NCI-H2227 (cell line): ENCODE measurements around the gene SMOC2.

Experiments
- DNase-seq: peaks from one replicate; lab custom pipeline; 2025; ENCODE audit not compliant: unreplicated experiment; lab: John Stamatoyannopoulos, UW

The SMOC2 gene

DNA sequence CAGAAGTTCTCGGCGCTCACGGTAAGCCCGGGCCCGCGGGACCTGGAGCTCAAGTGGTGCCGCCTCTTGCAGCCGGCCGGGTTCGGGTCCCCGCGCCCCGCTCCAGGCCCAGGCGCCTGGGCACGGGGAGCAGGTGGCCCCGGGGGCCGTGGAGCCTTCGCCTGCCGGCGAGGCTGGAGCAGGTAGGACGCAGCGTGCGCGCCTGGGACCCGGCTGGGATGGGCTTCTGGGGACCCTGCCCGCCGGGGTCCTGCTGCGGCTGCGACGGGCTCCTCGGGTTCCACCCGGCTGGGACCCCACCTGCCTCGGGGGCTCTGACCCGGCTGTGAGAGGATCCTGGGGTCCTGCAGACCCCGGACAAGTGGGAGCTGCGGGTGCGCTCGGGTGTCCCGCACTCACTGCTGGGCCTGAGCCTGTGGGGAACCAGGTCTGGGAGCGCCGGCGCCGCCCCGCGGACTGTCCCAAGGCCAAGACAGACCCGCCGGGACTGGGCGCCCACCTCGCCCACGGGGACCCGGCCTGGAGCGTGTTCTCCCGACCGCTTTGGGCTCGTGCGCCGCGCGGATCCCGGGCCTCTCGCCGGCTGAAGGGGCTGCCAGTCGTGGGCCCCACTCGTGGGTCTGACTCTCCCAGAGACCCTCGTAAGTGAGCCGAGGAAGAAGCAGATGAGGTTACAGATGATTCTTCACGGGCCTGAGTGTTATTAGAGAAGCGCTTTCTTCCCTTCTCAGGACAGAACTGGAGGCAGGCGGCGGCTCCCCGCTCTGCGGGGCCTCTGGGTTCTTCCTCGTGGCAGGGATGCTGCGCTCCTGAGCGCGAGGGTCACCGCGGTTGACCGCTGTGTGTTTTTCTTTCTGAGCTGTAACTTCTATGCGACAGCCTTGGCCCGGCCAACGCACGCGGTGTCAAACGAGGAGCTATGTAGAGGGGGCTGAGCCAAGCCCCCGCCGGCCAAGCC, 729 bp downstream of the SMOC2 start:
- no peak for DNase-seq

DNA sequence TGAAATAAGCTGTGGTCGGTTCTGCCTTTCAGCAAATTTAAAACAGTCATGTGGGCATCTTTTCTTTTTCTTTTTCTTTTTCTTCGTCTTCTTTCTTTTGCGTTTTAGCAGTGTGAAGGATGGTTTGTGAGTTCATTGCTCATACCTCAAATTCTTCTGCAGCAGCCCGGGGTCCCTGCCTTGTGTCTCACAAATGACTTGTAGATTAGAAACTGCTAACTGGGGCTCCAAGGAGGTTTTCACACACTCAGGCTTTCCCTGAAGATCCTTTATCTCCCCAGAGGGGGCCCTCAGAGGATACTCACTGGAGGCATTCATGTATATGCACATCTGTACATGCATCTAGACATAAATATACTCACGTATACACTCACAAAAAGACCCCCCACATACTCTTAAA, 1.7 kb downstream of the SMOC2 start:
- DNase-seq, result no peak

DNA sequence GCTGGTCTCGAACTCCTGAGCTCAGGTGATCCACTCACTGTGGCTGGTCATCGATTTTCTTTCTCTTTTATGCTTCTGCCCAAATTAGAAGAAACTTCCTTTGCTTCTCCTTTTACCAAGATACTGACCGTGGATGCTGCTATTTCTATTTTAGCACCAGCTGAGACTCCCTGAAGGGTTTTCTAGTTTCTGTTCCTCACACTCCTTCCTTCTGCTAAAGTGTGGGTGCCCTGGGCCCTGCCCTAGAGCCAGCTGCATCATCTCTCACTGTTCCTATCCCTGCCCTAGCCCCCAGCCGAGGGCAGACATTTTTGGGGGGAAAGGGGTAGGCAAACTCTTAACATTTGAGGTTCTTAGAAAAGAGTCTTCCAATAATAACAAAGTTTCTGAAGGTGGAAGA, 6.3 kb downstream of the SMOC2 start:
- no peak for DNase-seq

DNA sequence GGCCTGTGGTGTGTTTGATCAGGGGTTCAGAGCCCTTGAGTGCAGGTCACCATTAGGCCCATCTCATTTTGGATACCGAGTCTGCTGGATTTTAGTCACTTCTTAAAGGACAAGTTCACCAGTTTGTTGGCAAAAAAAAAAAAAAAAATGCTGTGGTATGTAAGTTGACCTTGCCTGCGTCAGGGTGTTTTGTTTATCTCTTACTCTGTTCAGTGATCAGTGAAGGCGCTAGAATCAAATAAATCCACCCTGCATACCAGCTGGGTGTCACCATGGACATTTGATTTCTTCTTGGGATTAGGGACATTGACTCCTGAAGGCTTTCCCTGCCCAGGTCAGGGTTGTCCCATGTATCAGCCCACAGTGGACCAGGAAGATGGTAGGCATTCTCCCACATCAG, 6.7 kb downstream of the SMOC2 start:
- no peak for DNase-seq

DNA sequence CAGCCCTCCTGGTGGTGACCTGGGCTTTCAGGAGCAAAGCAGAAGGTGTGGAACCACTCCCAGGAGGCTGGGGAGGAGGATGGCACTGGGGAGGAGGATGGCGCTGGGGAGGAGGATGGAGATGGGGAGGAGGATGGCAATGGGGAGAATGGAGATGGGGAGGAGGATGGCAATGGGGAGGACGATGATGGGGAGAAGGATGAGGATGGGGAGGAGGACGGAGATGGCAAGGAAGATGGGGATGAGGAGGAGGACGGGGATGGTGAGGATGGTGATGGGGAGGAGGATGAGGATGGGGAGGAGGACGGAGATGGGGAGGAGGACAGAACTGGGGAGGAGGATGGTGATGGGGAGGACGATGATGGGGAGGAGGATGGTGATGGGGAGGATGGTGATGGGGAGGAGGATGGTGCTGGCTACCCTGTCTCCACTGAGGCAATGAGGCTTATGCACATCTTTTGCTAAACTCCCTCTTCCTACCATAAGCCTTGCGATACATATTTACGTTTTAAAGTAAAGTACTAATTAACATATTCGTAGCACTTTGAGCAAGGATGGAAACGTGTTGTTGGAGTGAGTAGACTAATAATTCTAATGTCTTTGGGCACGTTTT, 7.4 kb downstream of the SMOC2 start:
- no peak for DNase-seq

DNA sequence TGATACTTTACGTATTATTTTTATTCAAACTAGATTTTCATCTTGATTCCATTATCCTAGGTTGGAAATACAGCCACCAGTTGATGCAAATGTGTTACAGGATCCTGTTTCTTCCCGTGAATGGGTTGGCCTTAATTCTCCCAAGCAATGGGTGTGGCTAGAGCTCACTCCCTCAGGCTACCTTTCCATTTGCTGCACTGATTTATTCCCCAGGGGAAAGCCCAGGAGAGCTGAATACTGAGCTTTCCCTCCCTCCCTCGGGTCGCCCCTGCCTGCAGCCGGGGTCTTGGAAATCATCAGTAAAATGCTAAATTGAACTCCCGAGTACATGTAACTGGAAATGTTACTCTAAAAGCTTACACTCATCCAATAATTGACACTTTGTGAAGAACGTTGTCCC, 9.9 kb downstream of the SMOC2 start:
- no peak for DNase-seq

DNA sequence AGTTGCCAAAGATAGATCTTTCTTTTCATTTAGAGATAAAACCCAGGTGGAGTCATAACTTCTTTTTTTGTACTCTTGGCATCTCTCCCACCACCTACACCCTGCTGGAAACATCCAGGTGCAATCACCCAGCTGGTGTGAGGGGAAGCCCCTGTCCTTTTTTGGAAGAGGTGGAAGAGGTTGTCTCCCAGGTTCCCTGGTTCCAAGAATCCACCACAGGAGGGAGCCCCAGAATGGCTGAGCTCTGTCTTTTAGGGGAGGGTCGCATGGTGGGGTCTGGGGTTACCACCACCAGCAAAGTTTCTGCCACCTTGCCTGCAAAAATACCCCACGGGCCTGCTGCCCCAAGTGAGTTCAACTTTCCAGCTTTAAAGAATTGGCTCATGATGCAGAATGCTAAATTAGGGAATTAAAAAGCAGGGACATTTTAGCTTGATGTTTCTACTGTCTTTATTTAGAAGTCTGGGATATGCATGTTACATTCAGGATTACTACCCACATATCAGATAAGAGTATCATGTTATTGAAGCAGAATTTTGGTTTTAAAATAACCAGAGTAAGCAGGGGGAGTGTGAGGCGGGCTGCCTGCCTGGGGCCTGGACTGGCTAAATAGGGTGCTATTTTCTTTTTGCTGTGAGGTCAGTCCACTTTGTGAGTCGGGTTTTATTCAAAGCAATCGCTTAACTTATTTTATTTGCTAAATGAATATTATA, 11.0 kb downstream of the SMOC2 start:
- no peak for DNase-seq

DNA sequence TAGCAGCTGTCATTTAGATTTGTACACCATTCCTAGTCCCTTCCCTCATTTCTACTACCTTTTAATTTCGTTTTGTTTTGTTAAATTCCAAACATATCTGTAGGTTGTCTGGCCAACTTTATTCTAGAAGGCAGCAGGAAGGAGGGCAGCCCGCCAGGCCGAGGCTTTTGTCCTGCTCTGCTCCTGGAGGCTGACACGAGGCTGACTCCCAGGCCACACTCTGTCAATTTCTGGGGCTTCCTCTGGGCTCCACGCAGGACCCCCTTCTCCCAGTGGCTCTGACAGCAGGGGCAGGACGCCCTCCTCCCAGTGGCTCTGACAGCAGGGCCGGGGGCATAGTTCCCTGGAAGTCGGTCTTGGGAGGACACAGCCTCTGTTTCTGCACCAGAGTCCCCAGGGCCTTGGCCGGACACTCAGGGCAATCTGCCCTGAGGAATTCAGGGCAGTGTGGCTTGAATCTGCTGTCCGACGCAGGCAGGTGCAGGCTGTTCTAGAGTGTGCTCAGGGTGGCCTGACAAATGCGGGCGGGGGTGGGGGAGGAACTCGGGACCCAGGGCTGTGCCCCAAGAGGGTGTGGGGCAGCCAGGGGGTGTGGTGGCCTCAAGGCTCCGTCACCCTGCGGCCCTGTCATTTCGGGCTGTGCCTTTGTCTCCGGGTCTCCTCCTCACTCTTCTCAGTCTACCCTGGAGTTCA, 11.8 kb downstream of the SMOC2 start:
- DNase-seq, result no peak

DNA sequence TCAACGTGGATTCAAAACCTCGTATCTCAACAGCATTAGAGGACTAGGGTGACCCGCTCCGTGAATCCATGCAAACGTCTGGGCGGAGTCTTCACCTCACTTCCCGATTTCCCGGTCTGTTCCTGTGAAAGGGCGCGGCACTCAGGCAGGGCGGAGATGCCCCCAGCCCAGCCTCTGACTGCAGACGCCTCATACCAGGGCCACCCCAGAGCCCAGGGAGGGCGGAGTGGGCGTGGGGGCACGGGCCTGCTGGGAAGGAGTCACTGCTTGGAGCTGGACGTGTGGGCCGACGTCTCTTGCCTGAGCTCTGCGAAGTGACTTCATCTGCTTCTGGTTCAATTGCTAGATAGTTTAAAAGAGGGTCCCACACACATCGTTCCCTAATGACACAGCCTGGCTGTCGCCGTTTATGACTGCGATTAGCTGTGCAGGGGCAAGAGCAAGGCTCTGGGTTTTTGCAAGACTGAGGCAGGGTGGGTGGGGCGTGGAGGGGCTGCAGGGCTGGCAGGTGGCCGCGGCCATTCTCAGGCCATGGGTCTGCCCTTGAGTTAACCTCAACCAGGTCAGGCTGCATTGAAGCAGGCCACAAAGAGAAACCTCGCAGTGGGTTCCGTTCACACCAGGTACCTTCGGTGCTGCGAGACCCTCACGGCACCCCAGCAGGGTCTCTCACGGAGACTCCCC, 15.0 kb downstream of the SMOC2 start:
- no peak for DNase-seq

DNA sequence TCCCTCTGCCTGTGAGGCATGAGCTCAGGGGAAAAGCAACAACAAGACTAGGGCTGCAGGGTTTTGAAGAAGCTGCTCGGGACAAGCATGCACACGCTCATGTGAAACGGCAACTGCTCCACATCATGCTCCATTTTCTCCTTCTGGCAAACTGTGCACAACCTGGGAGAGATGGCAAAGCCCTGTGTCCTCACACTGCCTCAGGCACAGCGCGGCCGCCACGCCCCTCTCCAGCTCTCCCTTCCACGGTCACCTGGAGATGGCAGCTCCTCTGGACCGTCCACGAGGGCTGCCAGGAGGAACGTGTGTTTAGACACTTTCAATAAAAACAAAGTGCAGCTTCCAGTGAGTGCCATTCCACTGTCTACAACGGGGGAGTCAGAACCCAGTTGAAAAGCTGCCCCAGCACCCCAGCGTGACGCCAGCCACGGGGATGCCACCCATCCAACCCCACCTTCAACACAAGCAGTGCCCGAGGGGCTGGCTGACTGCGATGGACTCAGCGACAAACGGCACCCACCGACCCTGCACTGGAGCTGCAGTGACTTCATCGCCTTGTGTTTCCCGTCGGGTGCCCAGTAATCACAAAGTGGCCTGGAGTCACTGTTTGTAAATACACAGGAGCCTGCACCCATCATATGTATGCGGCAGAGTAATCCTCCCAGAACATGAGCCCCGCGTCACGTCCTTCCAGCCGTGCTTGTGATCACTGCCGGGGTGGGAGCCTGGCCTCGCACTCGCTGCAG, 16.1 kb downstream of the SMOC2 start:
- no peak for DNase-seq

DNA sequence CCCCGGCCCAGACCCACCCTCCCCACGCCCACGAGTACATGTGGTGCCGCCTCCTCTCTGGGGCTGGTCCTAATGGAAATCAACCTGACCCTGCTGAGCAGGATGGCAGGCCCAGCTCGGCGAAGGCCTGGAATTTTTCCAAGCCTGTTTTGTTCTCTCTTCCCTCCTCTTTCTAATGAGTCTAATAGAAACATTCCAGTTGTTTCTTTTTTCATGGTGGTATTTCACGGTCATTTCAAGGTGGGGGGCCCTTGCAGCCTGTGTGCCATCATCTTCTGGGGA, 16.6 kb downstream of the SMOC2 start:
- no peak for DNase-seq

DNA sequence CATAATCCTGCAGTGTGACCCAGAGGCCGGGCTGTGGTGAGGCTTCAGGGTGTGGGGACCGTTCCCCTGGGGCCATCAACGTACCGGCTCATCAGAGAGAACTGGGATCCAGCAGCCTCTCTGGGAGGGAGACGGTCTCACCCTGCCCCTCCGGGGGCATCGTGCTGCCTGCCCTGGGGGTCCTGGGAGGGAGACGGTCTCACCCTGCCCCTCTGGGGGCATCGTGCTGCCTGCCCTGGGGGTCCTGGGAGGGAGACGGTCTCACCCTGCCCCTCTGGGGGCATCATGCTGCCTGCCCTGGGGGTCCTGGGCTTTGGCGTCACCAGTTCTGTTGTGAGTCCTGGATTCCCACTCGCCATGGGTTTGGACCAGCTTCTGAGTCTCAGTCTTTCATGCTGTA, 17.1 kb downstream of the SMOC2 start:
- no peak for DNase-seq

DNA sequence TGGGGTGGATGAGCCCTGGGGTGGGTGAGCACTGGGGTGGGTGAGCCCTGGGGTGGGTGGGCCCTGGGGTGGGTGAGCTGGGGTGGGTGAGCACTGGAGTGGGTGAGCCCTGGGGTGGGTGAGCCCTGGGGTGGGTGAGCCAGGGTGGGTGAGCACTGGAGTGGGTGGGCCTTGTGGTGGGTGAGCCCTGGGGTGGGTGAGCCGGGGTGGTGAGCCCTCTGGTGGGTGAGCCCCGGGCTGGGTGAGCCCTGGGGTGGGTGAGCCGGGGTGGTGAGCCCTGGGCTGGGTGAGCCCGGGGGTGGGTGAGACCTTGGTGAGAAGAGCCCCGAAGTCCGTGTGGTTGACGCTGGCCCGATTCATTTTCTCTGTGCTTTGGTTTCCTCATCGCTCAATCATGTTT, 18.6 kb downstream of the SMOC2 start:
- DNase-seq, result no peak

DNA sequence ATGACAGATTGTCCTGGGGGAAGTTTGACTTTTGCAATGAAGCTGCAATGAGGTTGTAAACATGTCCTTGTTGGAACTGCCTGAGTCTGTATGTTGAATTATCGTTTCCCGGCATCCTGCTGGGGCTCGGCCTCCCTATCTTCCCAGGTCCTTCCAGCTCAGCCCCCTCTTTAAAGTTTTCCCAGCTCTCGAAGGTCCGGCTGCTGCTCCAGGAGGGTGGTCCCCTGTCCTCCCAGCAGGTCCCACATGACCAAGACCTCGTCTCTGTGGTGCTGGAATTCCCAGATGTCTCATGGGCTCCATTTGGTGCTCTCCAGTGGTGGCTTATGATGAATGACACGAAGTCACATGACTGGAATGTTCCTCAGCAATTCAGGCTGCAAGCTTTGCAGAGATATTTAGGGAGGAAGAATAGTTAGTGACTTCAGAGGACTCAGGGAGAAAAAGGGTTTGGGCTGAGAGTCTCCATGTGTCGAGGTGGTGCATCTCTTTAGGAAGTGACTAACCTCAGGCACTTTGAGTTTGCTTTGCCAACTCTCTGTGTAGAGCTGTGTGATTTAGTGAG, 21.4 kb downstream of the SMOC2 start:
- DNase-seq, result no peak

DNA sequence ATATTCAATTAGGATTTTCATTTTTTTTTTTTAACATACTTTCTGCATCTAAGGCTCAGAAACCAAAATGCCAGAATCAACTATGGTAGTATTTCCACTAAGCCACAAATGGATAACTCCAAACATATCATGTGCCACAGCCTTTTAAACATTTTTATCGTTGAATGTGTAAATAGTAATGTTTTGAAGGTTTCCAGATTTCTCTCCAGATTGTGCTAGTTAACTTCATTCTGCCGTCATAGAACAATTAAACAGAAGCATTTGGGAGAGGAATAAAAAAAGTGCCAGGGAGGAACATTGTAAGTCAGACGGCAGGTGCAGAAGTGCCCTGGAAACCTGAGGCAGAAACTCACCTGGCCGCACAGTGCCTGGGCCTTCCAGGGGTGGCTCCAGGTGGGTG, 23.6 kb downstream of the SMOC2 start:
- DNase-seq, result no peak

DNA sequence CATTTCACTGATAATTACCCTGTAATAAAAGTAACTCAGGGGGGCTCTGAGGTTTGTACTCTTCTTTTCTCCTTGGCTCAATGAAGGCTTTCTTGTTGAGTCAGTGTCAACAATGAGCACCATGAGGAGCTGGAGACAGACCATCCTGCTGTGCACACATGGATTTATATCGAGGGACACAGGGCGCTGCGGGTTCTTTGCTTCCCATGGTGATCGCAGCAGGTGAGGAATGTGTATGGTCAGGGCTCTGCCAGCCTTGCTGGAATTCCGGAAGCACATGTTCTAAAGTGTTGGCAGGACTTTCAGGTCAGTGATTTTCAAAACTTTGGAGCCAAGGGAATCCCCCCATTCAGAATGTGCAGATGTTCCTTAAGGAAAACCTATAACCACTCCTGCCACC, 27.1 kb downstream of the SMOC2 start:
- no peak for DNase-seq

DNA sequence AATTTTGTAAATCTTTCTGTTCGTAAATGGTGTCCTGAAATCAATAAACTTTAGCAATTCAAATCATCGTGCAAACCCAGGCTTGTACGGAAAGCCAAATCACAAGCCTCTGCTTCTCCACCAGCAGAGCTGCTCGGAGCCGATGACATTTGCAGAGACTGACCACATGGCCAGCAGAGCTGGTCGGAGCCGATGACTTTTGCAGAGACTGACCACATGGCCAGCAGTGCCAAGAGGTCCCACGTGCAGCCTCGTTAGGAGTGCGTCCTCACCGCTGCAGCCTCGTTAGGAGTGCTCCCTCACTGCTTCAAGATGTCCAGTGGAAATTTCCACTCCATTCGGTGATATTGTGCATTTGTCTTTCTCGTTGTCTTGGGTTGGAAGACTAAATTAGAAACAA, 28.5 kb downstream of the SMOC2 start:
- no peak for DNase-seq

DNA sequence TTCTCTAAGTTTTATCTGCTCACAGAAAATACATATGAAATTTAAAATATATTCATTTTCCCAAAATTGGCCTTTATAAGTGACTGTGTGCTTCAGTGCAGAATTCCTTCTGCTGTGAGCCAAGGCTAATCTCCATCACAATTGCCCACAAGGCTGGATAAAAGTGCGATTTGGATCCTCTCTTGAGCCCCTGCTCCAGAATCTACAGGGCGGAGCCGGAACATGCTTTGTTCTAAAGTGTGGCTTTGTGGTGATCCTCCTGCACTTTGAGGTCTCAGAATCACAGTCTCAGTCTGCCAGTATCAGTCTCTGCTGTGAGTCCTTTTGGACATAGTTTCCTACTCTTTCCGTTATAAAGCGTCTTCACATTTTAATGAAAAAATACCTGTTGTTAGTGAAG, 28.9 kb downstream of the SMOC2 start:
- no peak for DNase-seq

DNA sequence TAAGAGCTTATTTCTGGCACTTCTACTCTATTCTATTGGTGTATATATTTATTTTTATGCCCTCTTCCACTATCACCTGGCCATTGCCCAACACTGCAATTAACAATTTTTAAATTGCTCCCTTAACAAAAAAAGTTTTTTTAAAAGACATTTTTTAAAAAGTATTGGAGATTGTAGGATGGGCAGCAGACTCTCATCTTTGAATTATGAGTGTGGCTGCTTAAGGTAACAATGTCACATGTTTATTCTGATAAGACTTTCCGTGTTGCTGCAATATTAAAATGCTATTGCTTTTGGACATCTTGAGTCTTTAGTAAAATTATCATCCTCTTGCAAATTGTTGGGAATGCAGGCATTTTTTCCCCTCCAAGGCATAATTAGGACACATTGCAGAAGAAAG, 31.4 kb downstream of the SMOC2 start:
- no peak for DNase-seq

DNA sequence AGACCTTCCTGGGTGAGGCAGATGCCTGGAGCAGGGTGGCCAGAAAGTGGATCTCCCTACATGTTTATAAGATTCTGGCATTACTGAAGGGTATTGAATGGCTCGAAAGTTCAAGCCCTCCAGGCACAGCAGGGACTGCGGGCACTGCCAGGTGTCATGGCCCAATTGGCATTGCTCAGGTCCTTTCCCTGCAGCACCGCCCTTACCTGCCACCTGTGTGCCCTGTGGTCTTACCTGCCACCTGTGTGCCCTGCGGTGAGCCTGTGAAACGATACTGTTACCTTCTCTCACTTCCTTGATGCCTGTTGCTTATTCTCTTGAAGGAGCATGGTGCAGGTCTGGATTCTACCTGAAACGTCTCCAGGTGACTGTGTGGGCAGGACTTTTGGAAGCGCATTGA, 32.2 kb downstream of the SMOC2 start:
- DNase-seq, result no peak
